HL-60 (cell line): ENCODE results near the gene ZCWPW2.

ENCODE experiments used
- GABPA ChIP-seq: IDR thresholded peaks from 2 replicates; pipeline ENCODE4 v1.6.1; 2012; ENCODE audit warnings: low read depth
- POLR2AphosphoS5 ChIP-seq: IDR thresholded peaks from 2 replicates; pipeline ENCODE4 v1.6.1; 2012; ENCODE audit warnings: low read depth
- SPI1 ChIP-seq: IDR thresholded peaks from 2 replicates; pipeline ENCODE4 v1.6.1; 2012; ENCODE audit warnings: low read depth, mild to moderate bottlenecking, borderline replicate concordance
- TF ChIP-seq, protein P1 (sequence below): IDR thresholded peaks from one replicate; pipeline ENCODE4 v1.5.1; 2011; ENCODE audit warnings: low read length, control low read depth, inconsistent platforms; ENCODE audit not compliant: insufficient read depth
- TF ChIP-seq, protein P2 (sequence below): IDR thresholded peaks from 2 replicates; pipeline ENCODE4 v1.6.1; 2012; ENCODE audit warnings: low read depth; ENCODE audit not compliant: insufficient replicate concordance

DNA sequence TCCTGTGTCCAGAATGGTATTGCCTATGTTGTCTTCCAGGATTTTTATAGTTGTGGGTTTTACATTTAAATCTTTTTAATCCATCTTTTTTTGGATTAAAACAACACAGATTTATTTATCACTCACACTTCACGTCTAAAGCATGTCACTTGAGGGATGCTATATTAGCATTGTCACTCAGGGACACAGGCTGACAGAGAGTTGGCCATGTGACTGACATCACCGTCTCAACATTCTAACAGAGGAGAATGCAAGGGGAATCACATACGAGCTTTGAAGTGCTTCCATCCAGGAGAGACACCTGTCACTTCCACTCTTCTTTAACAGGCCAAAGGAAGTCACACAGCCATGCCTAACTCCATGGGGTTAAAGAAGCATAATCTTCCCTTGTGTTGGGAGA is 204.7 kb downstream of the ZCWPW2 start:
- TF ChIP-seq, protein P1, sequence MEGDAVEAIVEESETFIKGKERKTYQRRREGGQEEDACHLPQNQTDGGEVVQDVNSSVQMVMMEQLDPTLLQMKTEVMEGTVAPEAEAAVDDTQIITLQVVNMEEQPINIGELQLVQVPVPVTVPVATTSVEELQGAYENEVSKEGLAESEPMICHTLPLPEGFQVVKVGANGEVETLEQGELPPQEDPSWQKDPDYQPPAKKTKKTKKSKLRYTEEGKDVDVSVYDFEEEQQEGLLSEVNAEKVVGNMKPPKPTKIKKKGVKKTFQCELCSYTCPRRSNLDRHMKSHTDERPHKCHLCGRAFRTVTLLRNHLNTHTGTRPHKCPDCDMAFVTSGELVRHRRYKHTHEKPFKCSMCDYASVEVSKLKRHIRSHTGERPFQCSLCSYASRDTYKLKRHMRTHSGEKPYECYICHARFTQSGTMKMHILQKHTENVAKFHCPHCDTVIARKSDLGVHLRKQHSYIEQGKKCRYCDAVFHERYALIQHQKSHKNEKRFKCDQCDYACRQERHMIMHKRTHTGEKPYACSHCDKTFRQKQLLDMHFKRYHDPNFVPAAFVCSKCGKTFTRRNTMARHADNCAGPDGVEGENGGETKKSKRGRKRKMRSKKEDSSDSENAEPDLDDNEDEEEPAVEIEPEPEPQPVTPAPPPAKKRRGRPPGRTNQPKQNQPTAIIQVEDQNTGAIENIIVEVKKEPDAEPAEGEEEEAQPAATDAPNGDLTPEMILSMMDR = no peak
- TF ChIP-seq, protein P2, sequence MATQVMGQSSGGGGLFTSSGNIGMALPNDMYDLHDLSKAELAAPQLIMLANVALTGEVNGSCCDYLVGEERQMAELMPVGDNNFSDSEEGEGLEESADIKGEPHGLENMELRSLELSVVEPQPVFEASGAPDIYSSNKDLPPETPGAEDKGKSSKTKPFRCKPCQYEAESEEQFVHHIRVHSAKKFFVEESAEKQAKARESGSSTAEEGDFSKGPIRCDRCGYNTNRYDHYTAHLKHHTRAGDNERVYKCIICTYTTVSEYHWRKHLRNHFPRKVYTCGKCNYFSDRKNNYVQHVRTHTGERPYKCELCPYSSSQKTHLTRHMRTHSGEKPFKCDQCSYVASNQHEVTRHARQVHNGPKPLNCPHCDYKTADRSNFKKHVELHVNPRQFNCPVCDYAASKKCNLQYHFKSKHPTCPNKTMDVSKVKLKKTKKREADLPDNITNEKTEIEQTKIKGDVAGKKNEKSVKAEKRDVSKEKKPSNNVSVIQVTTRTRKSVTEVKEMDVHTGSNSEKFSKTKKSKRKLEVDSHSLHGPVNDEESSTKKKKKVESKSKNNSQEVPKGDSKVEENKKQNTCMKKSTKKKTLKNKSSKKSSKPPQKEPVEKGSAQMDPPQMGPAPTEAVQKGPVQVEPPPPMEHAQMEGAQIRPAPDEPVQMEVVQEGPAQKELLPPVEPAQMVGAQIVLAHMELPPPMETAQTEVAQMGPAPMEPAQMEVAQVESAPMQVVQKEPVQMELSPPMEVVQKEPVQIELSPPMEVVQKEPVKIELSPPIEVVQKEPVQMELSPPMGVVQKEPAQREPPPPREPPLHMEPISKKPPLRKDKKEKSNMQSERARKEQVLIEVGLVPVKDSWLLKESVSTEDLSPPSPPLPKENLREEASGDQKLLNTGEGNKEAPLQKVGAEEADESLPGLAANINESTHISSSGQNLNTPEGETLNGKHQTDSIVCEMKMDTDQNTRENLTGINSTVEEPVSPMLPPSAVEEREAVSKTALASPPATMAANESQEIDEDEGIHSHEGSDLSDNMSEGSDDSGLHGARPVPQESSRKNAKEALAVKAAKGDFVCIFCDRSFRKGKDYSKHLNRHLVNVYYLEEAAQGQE = no peak
- TF ChIP-seq POLR2AphosphoS5 (no peak), GABPA (no peak), SPI1 (no peak)
